Fibroblast of lung (primary cell): ENCODE data around the gene GHDC.

Source experiments
- EZH2 ChIP-seq: IDR thresholded peaks from 2 replicates; pipeline ENCODE4 v1.5.1; 2012; ENCODE audit warnings: low read length, control low read depth, mild to moderate bottlenecking; ENCODE audit errors: missing control alignments
- TF ChIP-seq, protein P1 (sequence below), 2 donors: IDR thresholded peaks in 1 of 2; conservative IDR thresholded peaks in 1 of 2; 1 replicate in 1 of 2; 2 replicates in 1 of 2; pipeline ENCODE4 v1.5.1; 2011 to 2012; ENCODE audit warnings: low read length in 2 of 2, control low read depth in 1 of 2, inconsistent platforms in 1 of 2, low read depth in 1 of 2, mild to moderate bottlenecking in 1 of 2

DNA sequence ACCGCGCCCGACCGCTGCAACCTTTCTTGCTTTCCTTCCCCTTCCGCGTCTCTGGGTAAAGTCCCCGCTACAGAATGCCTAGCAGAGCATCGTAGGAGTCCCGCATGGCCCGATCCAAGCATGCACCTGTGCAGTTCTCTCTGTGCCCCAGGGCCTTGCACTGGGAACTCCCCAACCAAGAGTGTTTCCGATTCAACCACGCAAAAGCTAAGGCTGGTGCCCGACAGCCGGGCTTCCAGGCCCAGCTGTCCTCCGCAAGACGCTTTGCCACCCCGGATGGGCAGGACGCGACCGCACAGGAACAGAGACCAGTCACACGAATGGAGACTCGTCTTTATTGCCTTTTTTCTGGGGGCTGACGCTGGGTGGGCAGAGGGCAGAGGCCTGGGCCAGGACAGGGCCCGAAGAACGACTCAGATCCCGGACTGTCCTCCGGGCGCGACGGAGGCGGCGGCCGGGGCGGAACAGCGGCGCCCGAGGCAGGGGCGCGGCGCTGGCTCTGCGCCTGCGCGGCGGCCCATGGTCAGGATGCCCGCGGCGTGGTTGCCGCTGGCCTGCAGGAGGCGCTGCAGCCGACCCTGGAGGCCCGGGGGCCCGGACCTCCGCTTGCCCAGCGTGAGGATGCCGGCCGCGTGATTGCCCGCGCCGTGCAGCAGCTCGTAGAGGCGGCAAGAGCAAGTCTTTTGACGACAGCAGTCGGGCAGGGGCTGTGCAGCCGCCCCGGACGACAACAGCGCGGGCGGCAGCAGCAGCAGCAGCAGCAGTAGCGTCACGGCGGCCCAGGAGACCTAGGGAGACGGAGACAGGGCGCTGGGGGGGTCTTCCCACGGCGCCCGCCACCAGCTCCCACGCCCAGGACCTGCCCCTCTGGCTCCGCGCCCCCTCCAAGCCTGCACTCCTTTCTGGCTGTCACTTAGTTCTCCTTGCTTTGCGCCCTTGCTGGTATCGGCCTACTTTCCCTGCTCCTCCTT is 10.3 kb downstream of the GHDC start:
- TF ChIP-seq, protein P1, sequence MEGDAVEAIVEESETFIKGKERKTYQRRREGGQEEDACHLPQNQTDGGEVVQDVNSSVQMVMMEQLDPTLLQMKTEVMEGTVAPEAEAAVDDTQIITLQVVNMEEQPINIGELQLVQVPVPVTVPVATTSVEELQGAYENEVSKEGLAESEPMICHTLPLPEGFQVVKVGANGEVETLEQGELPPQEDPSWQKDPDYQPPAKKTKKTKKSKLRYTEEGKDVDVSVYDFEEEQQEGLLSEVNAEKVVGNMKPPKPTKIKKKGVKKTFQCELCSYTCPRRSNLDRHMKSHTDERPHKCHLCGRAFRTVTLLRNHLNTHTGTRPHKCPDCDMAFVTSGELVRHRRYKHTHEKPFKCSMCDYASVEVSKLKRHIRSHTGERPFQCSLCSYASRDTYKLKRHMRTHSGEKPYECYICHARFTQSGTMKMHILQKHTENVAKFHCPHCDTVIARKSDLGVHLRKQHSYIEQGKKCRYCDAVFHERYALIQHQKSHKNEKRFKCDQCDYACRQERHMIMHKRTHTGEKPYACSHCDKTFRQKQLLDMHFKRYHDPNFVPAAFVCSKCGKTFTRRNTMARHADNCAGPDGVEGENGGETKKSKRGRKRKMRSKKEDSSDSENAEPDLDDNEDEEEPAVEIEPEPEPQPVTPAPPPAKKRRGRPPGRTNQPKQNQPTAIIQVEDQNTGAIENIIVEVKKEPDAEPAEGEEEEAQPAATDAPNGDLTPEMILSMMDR (conservative IDR thresholded peaks at IDR 0.05 in 1 of 2, IDR thresholded peaks at IDR 0.05 in 1 of 2; ENCODE audit: low read depth in 1 of 2, low read length in 2 of 2) = peak; percentile 50 to 62
- TF ChIP-seq EZH2 = no peak
